Thymus (tissue), 11 donors: ENCODE measurements around the gene EPB41L5. TPM values are rescaled to one million over a fixed set of nuclear protein-coding genes. Genes with fewer than 3 reads are reported as not detected.

Experiments used
- DNase-seq, 9 donors: peaks; one replicate each; pipeline ENCODE4 v3.0.0-alpha.2; 2013; ENCODE audit warnings: low spot score in 9 of 9, low read depth in 6 of 9, missing footprints in 1 of 9
- H3K27ac ChIP-seq, 2 donors: one replicate each; pipeline ENCODE4 v1.5.1; 2013; ENCODE audit warnings: control low read depth in 1 of 2, low read depth in 1 of 2, low read length in 1 of 2, mild to moderate bottlenecking in 1 of 2, moderate library complexity in 1 of 2
- H3K27me3 ChIP-seq, 2 donors: one replicate each; pipeline ENCODE4 v1.5.1; 2013; ENCODE audit warnings: low read length in 1 of 2; ENCODE audit not compliant: control insufficient read depth in 2 of 2, insufficient read depth in 1 of 2
- H3K36me3 ChIP-seq, 2 donors: one replicate each; pipeline ENCODE4 v1.5.1; 2013; ENCODE audit warnings: low read length in 1 of 2, mild to moderate bottlenecking in 1 of 2, moderate library complexity in 1 of 2; ENCODE audit not compliant: control insufficient read depth in 2 of 2, insufficient read depth in 2 of 2
- H3K4me1 ChIP-seq, 2 donors: one replicate each; pipeline ENCODE4 v1.5.1; 2013; ENCODE audit warnings: low read length in 2 of 2; ENCODE audit not compliant: control insufficient read depth in 2 of 2, insufficient read depth in 2 of 2
- H3K4me3 ChIP-seq, 2 donors: one replicate each; pipeline ENCODE4 v1.5.1; 2013; ENCODE audit warnings: low read length in 2 of 2, control low read depth in 1 of 2, mild to moderate bottlenecking in 1 of 2
- H3K9me3 ChIP-seq, 2 donors: one replicate each; pipeline ENCODE4 v1.5.1; 2013; ENCODE audit warnings: low read length in 1 of 2, mild to moderate bottlenecking in 1 of 2; ENCODE audit not compliant: control insufficient read depth in 2 of 2, insufficient read depth in 1 of 2
- WGBS: extraction: QIAGEN DNeasy Blood & Tissue Kit; methylation state at CpG from one replicate; pipeline ENCODE4 v1.1.7; 2013; 5-methylcytosine and 5-hydroxymethylcytosine counted together
- polyA plus RNA-seq: library from polyadenylated mRNA; stranded (reverse); fragments of 200-250 nt; gene quantifications from one replicate; pipeline ENCODE4 v1.2.3, GENCODE V29; 2013
- total RNA-seq: library from RNA; stranded (reverse); fragments of 120-200 nt; gene quantifications from one replicate; pipeline ENCODE4 v1.2.4, GENCODE V29; 2013
- donor health status: healthy.

Gene EPB41L5
- total and polyA plus RNA-seq, 2 donors: 4.9 to 9.3 TPM

- Histone ChIP-seq H3K27me3 (no peaks in the 10 kb centered on the region), H3K9me3 (peaks cover 0 to 11% of the 10 kb centered on the region in 2 donors), H3K27ac (peak overlapping the region; percentile 75 to 86), H3K4me3 (no peak overlapping the region), H3K36me3 (no peaks in the 10 kb centered on the region), H3K4me1 (peaks cover 58 to 80% of the 10 kb centered on the region in 2 donors)
- peak in 4 of 9 donors; percentile 49 to 79 (median 56) for DNase-seq
- WGBS: 44% methylated on average over 16 of the region's 16 CpGs
These were observed 214.5 kb downstream of the EPB41L5 start for GRCh38 chr2:120227111-120227991.

DNA sequence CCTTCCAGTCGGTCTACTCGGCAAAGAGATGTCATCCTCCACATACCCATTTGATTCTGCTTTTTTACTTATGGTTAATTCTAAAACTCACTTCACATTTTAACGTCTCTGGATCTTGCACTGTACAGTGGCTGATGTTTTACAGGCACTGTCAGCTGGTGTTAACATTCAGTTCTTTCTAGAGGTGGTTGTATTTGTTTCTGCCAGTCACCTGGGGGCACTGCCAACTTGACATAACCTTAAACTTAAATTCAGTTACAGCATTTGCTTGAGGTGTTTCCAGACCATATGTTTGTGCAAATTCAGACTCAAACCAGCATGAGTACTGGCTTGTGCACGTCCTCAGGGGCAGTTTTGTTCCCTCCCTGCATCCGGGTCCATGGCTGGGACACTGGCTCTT, 215.6 kb downstream of the EPB41L5 start:
- 73% methylated on average over 5 of the region's 5 CpGs for WGBS
- peak in 3 of 9 donors; percentile 35 to 69 (median 39) for DNase-seq

More for the DNA sequence above, 215.6 kb downstream of the EPB41L5 start:
- H3K4me3 ChIP-seq: no peak overlapping the region
- no peaks in the 10 kb centered on the region for H3K27me3 ChIP-seq
- peaks cover 53 to 84% of the 10 kb centered on the region in 2 donors for H3K4me1 ChIP-seq
- H3K36me3 ChIP-seq: no peaks in the 10 kb centered on the region
- H3K27ac ChIP-seq: peak overlapping the region in 1 of 2 donors; percentile 86
- peaks cover 0 to 6% of the 10 kb centered on the region in 2 donors for H3K9me3 ChIP-seq

Other genes starting within 250 kb of the EPB41L5 start
- gene TMEM185B, start 210.3 kb downstream of the EPB41L5 start, total RNA-seq: 8.1 TPM
- gene TMEM185B, start 210.3 kb downstream of the EPB41L5 start, polyA plus RNA-seq: 7.0 TPM
- 23.5 TPM for gene RALB, start 239.8 kb downstream of the EPB41L5 start, total RNA-seq
- gene RALB, start 239.8 kb downstream of the EPB41L5 start, polyA plus RNA-seq: 32.2 TPM